Measurements from ENCODE around the gene AGBL1. TPM values are rescaled to one million over a fixed set of nuclear protein-coding genes. Genes with fewer than 3 reads are reported as not detected.
A peak's percentile ranks its signal among the peaks of the same experiment; 100 is the strongest.

Gene AGBL1
- polyA plus RNA-seq, 1 donor from 2014 or later, result not detected

DNA sequence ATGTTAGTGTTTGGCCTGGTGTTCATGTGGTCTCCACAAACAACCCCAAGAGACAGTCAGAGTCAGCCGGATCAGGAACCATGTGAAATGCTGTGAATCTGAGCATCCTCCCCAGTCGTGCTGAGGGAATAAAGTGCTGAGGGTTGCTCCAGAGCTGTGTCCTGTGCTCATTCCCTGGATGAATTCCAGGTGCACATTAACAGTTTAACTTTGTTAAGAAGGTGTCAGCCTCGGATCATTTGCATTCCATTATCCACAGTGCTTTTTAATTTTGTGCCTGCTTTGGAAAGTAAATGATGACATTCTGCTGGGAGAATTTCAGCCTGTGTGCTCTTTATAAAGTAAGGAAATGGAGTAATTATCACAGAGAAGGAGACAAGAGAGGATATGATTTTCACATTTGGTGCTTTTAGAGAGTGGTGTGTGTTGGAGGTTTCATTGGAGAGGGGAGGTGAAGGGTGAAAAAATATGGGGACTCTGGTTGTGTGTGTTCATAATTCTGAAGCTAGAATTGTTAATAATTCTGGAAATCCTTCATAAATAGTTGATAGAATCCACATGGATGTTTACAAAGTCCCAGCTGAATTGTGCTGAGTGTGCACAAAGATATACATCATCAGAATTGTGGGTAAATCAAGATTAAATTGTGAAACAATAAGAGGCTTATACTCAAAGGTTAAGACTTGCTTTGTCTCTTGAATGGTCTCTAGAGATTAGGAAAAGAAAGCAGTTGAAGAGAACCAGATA, 621.4 kb downstream of the AGBL1 start:
- H3K4me1 Mint-ChIP-seq, result no peaks in the 10 kb centered on the region
- H3K9me3 Mint-ChIP-seq, result peaks cover 0 to 10% (median 6%) of the 10 kb centered on the region in 3 donors
- H3K27me3 Mint-ChIP-seq, result no peaks in the 10 kb centered on the region
- no peaks in the 10 kb centered on the region for H3K36me3 Mint-ChIP-seq
- no peak overlapping the region for H3K27ac Mint-ChIP-seq
- H3K4me3 Mint-ChIP-seq, result no peak overlapping the region

GRCh38 chr15:86701611-86701963, 621.9 kb downstream of the AGBL1 start:
- H3K27ac Mint-ChIP-seq, result no peak overlapping the region
- no peak overlapping the region for H3K4me3 Mint-ChIP-seq
- peaks cover 0 to 10% (median 6%) of the 10 kb centered on the region in 3 donors for H3K9me3 Mint-ChIP-seq
- H3K4me1 Mint-ChIP-seq, result no peaks in the 10 kb centered on the region
- H3K36me3 Mint-ChIP-seq, result no peaks in the 10 kb centered on the region
- H3K27me3 Mint-ChIP-seq, result no peaks in the 10 kb centered on the region

- Mint-ChIP-seq H3K4me1 (no peaks in the 10 kb centered on the region), H3K27me3 (no peaks in the 10 kb centered on the region), H3K36me3 (no peaks in the 10 kb centered on the region), H3K9me3 (peaks cover 0 to 8% (median 3%) of the 10 kb centered on the region in 3 donors), H3K4me3 (no peak overlapping the region), H3K27ac (no peak overlapping the region)
Measured at GRCh38 chr15:86706813-86707212, 627.1 kb downstream of the AGBL1 start.

GRCh38 chr15:86711476-86711875, 631.8 kb downstream of the AGBL1 start:
- Mint-ChIP-seq H3K4me1 (no peaks in the 10 kb centered on the region), H3K27ac (no peak overlapping the region), H3K27me3 (no peaks in the 10 kb centered on the region), H3K4me3 (no peak overlapping the region), H3K9me3 (peaks cover 0 to 3% (median 2%) of the 10 kb centered on the region in 3 donors), H3K36me3 (peaks cover 1% of the 10 kb centered on the region)

DNA sequence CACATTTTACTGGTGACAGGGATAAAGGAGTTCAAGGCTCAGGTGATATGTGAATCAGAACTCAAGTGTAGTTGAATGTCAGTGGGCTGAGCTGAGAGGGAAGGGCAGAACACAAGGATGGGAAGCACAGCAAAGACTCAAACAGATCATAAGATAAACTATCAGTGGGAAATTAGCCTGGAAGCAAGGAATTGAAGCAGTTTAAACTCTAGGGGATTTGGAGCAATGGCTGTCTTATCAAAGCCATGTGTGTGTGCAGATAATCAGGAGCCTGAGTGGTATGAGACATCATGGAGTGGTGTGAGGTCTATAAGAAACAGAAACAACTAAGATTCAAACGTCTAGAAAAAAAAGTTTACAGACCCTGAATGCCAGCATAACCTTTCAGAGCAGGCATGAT, 634.6 kb downstream of the AGBL1 start:
- Mint-ChIP-seq H3K27ac (no peak overlapping the region), H3K4me1 (no peaks in the 10 kb centered on the region), H3K4me3 (no peak overlapping the region), H3K9me3 (peaks cover 0 to 2% (median 1%) of the 10 kb centered on the region in 3 donors), H3K36me3 (peaks cover 1% of the 10 kb centered on the region), H3K27me3 (no peaks in the 10 kb centered on the region)

DNA sequence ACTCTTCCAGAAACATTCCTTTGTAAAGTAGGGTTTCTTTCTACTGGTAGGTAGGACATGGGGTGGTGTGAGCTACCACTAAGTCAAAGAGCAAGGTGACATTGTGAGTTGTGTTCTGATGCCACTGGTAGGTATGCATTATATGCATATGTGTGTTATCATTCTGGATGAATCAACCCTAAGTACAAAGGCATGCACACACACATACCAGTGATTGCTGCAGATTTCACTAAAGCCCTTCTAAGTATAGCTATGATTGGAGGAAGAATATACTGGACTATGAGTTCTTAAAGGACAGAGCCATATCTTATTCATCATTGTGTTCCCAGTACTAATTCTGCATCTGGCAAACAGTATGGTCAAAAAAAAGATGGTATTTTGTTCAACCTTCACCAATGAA, 646.0 kb downstream of the AGBL1 start:
- Mint-ChIP-seq H3K4me1 (no peaks in the 10 kb centered on the region), H3K27me3 (no peaks in the 10 kb centered on the region), H3K9me3 (peaks cover 4 to 8% (median 7%) of the 10 kb centered on the region in 3 donors), H3K36me3 (no peaks in the 10 kb centered on the region), H3K4me3 (no peak overlapping the region), H3K27ac (no peak overlapping the region)

DNA sequence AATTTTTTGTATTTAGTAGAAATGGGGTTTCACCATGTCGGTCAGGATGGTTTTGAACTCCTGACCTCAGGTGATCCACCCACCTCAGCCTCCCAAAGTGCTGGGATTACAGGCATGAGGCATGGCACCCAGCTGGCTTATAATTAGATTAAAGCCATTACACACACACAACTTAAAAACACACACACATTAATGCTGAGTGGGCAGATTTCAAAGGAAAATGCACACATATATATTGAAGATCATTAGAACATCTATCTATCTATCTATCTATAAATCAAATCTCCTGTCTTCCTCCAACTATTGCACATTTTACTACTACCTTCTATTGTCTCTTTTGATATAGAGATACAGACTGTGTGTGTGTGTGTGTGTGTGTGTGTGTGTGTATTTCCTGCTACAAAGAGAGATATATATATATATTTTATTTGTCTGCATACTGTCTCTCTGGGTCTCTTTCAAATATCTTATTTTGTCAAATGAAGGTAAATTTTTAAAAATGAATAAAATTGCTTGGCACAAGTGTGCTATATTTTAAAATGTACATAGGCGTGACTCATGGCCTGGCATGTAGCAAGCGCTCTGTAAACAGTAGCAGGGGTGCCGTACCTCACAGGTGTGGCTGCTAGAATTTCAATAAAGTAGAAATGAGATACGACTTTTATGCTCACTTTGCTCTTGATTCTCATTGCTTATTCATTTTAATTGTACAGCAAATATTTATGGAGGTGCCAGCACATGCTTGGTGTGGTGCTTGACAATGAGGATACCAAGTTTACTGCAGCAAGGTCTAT, 655.8 kb downstream of the AGBL1 start:
- Mint-ChIP-seq H3K4me1 (no peaks in the 10 kb centered on the region), H3K36me3 (no peaks in the 10 kb centered on the region), H3K9me3 (peaks cover 0 to 13% (median 0%) of the 10 kb centered on the region in 3 donors), H3K4me3 (no peak overlapping the region), H3K27ac (no peak overlapping the region), H3K27me3 (no peaks in the 10 kb centered on the region)

DNA sequence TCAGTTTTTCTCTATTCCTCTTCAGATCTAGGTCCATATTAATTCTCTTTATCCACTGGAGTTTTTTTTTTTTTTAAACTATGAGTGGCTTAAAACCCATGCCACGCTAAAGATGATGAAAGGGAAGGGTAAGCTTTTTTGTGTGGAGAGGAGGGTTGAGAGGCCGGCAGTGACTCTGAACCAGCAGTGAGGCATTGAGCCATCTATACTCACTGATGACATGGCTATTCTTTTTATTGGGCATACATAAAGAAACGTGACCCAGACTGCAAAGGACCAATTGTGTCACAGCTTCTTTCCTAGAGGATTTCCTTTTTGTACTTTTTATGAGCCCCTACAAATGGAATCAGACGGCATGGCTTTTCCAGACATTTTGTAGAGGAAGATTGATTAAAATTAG, 662.2 kb downstream of the AGBL1 start:
- Mint-ChIP-seq H3K4me3 (no peak overlapping the region), H3K4me1 (peaks cover 0 to 1% (median 0%) of the 10 kb centered on the region in 3 donors), H3K27me3 (no peaks in the 10 kb centered on the region), H3K27ac (no peak overlapping the region), H3K9me3 (peaks cover 0 to 14% (median 0%) of the 10 kb centered on the region in 3 donors), H3K36me3 (no peaks in the 10 kb centered on the region)

DNA sequence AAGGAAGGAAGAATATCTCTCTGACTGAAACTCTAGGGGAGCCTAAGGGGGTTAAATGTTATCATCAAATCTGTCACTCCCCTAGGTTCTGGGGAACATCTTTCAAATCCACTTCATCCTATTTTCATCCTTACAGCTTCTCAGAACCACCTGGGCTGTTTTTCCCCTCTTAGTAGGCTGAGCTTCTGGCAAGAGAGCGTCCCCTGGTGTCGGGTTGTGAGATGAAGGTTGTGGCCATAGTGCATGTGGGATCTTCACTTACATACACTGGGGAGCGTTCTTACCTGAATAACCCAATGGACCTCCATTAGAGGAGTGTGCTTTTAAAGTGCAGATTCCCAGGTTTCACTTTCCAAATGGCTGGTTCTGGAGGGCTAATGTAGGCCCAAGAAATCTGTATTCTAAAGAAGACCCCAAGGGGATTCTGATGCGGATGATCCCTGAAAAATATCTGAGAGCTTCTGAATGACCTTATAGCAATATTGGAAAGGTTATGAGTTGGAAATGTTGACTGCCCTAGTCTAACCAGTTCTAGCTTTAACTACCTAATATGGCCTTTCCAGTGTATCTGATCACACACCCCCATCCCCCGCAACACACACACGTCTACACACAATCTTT, 663.7 kb downstream of the AGBL1 start:
- H3K27ac Mint-ChIP-seq, result no peak overlapping the region
- peaks cover 0 to 6% (median 3%) of the 10 kb centered on the region in 3 donors for H3K9me3 Mint-ChIP-seq
- no peak overlapping the region for H3K4me3 Mint-ChIP-seq
- no peaks in the 10 kb centered on the region for H3K36me3 Mint-ChIP-seq
- H3K27me3 Mint-ChIP-seq, result no peaks in the 10 kb centered on the region
- H3K4me1 Mint-ChIP-seq, result peaks cover 0 to 1% (median 0%) of the 10 kb centered on the region in 3 donors

- no peak overlapping the region for H3K4me3 Mint-ChIP-seq
- no peak overlapping the region for H3K27ac Mint-ChIP-seq
- peaks cover 0 to 3% (median 3%) of the 10 kb centered on the region in 3 donors for H3K9me3 Mint-ChIP-seq
Measured at GRCh38 chr15:86744198-86744780, 664.6 kb downstream of the AGBL1 start.

GRCh38 chr15:86751116-86751515, 671.4 kb downstream of the AGBL1 start:
- Mint-ChIP-seq H3K27ac (no peak overlapping the region), H3K4me1 (peaks cover 0 to 2% (median 0%) of the 10 kb centered on the region in 3 donors), H3K27me3 (no peaks in the 10 kb centered on the region), H3K36me3 (no peaks in the 10 kb centered on the region), H3K9me3 (peaks cover 0 to 3% (median 0%) of the 10 kb centered on the region in 3 donors), H3K4me3 (no peak overlapping the region)

More at GRCh38 chr15:86744198-86744780, 664.6 kb downstream of the AGBL1 start:
- H3K36me3 Mint-ChIP-seq, result no peaks in the 10 kb centered on the region
- peaks cover 0 to 1% (median 0%) of the 10 kb centered on the region in 3 donors for H3K4me1 Mint-ChIP-seq
- H3K27me3 Mint-ChIP-seq, result no peaks in the 10 kb centered on the region

DNA sequence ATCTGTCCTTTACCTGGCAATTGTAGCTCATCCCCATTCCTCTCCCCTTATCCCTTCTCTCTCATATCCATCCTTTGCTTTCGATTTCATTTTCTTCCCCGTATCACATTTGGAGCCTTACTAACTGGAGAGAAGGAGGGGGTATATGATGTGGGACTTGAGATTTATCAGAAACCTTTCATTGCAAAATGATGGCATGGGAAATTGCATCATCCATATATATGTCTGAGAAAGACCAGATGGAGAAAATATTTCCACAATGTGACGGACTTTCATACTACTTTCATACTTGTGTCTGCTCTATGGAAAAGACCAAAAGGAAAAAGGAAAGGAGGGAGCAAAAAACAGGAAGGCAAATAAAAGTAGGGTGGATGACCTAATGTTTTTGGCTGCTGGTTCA, 675.2 kb downstream of the AGBL1 start:
- Mint-ChIP-seq H3K4me3 (peak overlapping the region in 1 of 4 donors; percentile 1), H3K9me3 (peaks cover 0 to 2% (median 0%) of the 10 kb centered on the region in 3 donors), H3K27me3 (no peaks in the 10 kb centered on the region), H3K27ac (no peak overlapping the region), H3K36me3 (no peaks in the 10 kb centered on the region), H3K4me1 (peaks cover 0 to 2% (median 0%) of the 10 kb centered on the region in 3 donors)

DNA sequence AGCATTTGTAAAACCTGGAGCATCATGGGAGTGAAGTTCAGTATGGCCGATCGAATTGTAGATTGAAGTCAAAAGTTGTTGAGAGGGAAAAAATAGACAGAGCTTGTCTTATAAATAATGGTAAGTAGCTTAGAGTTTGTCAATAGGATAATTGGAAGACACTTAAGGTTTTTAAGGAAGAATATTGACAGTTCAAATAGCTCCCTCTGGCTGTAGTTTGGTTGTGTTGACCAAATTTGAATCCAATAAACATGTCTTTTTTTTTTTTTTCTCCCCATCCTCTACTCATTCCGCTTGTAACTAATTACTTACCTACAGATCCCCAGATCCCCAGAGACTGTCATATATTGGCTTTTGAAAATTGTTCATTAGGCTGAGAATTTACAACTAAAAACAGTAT, 677.0 kb downstream of the AGBL1 start:
- Mint-ChIP-seq H3K36me3 (no peaks in the 10 kb centered on the region), H3K27me3 (no peaks in the 10 kb centered on the region), H3K9me3 (peaks cover 0 to 6% (median 0%) of the 10 kb centered on the region in 3 donors), H3K4me1 (no peaks in the 10 kb centered on the region), H3K27ac (no peak overlapping the region), H3K4me3 (no peak overlapping the region)

- Mint-ChIP-seq H3K4me1 (no peaks in the 10 kb centered on the region), H3K9me3 (peaks cover 0 to 8% (median 2%) of the 10 kb centered on the region in 3 donors), H3K4me3 (no peak overlapping the region), H3K36me3 (no peaks in the 10 kb centered on the region), H3K27me3 (no peaks in the 10 kb centered on the region), H3K27ac (no peak overlapping the region)
Measured at GRCh38 chr15:86759800-86760523, 680.3 kb downstream of the AGBL1 start.

Data from IgD-negative memory B cell (primary cell).